Measurements from ENCODE around the gene NLGN1.

DNA sequence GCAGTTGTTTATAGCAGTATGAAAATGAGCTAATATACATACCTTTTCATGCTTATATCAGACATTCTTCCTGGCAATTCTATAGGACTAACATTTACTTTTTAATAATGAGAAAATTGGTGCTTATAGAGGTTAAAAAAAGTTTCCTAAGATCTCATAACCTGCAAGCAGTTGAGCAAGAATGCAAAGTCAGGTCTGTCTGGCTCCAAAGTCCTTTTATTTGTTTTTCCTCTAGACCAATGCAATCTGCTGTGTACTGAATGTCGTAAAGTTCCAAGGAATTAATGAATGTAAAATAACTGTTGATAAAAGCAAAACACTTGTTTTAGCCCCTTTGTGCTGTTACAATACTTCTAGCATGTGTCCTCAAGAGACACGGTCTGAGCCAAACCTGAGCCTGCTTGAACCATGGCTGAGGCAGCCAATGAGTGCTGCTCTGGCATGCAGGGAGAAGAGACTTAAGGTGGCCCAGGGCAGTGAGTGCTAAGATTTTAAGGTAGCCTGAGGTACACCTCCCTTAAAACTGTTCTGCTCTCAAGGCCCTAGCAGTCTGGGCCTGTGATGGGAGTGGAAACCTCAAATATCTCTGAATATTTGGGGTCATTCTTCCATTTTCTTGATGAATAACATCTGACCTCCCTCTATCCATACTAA is 906.5 kb downstream of the NLGN1 start:
- TF ChIP-seq NCOR1 (IDR thresholded peaks at IDR 0.05; ENCODE audit: borderline replicate concordance, low read length) (no peak), IRF2 (CRISPR knock-in tag; IDR thresholded peaks at IDR 0.05) (no peak), ZNF780A (CRISPR knock-in tag; IDR thresholded peaks at IDR 0.05) (no peak), CERS6 (CRISPR knock-in tag; IDR thresholded peaks at IDR 0.05) (no peak), RFX1 (IDR thresholded peaks at IDR 0.05) (no peak), ZNF558 (CRISPR knock-in tag; IDR thresholded peaks at IDR 0.05; ENCODE audit: borderline replicate concordance) (no peak), MLLT10 (CRISPR knock-in tag; IDR thresholded peaks at IDR 0.05) (no peak), STAG1 (CRISPR knock-in tag; IDR thresholded peaks at IDR 0.05) (no peak), TBL1XR1 (IDR thresholded peaks at IDR 0.05; ENCODE audit: borderline replicate concordance, low read length, partially characterized antibody) (no peak), PTBP1 (IDR thresholded peaks at IDR 0.05; ENCODE audit: low read depth, low read length, poor library complexity, severe bottlenecking) (no peak), ZNF512 (CRISPR knock-in tag; IDR thresholded peaks at IDR 0.05) (no peak), CEBPB (IDR thresholded peaks at IDR 0.05; ENCODE audit: borderline replicate concordance, low read depth, low read length) (no peak), ZSCAN30 (CRISPR knock-in tag; IDR thresholded peaks at IDR 0.05) (no peak)
- TF ChIP-seq, protein P1, sequence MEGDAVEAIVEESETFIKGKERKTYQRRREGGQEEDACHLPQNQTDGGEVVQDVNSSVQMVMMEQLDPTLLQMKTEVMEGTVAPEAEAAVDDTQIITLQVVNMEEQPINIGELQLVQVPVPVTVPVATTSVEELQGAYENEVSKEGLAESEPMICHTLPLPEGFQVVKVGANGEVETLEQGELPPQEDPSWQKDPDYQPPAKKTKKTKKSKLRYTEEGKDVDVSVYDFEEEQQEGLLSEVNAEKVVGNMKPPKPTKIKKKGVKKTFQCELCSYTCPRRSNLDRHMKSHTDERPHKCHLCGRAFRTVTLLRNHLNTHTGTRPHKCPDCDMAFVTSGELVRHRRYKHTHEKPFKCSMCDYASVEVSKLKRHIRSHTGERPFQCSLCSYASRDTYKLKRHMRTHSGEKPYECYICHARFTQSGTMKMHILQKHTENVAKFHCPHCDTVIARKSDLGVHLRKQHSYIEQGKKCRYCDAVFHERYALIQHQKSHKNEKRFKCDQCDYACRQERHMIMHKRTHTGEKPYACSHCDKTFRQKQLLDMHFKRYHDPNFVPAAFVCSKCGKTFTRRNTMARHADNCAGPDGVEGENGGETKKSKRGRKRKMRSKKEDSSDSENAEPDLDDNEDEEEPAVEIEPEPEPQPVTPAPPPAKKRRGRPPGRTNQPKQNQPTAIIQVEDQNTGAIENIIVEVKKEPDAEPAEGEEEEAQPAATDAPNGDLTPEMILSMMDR (CRISPR knock-in tag; IDR thresholded peaks at IDR 0.05) = no peak
